WTC11 (cell line): ENCODE results near the gene ZNF787. TPM values are rescaled to one million over a fixed set of nuclear protein-coding genes. Genes with fewer than 3 reads are reported as not detected.

Source experiments
- ATAC-seq: fragments of 200-7000 bp; cut with Tn5 transposase; 2 replicates; pipeline ENCODE4 v1.10.0; 2021; ENCODE audit warnings: mild to moderate bottlenecking, moderate library complexity
- CTCF ChIA-PET: fragments of 300-600 bp; sonication (Branson Sonifier 250); formaldehyde crosslinking; loops from one replicate; lab custom pipeline; 2021; ENCODE audit warnings: antibody characterized with exemption; lab: Charles Lee
- POLR2A ChIA-PET: fragments of 350-600 bp; sonication (Branson Sonifier 250); formaldehyde crosslinking; loops from one replicate; lab custom pipeline; 2021; ENCODE audit warnings: antibody characterized with exemption; lab: Charles Lee
- DNase-seq: peaks from one replicate; pipeline ENCODE4 v3.0.0; 2021; ENCODE audit warnings: low spot score
- H3K27ac Mint-ChIP-seq: 2 replicates; pipeline ENCODE4 v1.8.0; 2021; ENCODE audit warnings: mixed read lengths
- H3K27me3 Mint-ChIP-seq: 2 replicates; pipeline ENCODE4 v1.8.0; 2021; ENCODE audit warnings: low read depth, mild to moderate bottlenecking, moderate library complexity, mixed read lengths
- H3K36me3 Mint-ChIP-seq: 2 replicates; pipeline ENCODE4 v1.8.0; 2021; ENCODE audit warnings: mixed read lengths
- H3K4me1 Mint-ChIP-seq: 2 replicates; pipeline ENCODE4 v1.8.0; 2022; ENCODE audit warnings: mixed read lengths
- H3K4me3 Mint-ChIP-seq: 2 replicates; pipeline ENCODE4 v1.8.0; 2021; ENCODE audit warnings: mild to moderate bottlenecking, moderate library complexity, mixed read lengths
- H3K9me3 Mint-ChIP-seq: 2 replicates; pipeline ENCODE4 v1.8.0; 2021; ENCODE audit warnings: mixed read lengths
- CTCF ChIP-seq: fragments of 200-600 bp; IDR thresholded peaks from 2 replicates; pipeline ENCODE4 v1.8.0; 2022; ENCODE audit warnings: antibody characterized with exemption
- ELF4 ChIP-seq: sonication (generic); formaldehyde crosslinking; IDR thresholded peaks from 2 replicates; pipeline ENCODE4 v1.8.1; 2022; ENCODE audit warnings: low read depth, mild to moderate bottlenecking, moderate library complexity, missing genetic modification reagents
- ERG ChIP-seq: fragments of 250-450 bp; sonication (Bioruptor Pico); IDR thresholded peaks from 2 replicates; pipeline ENCODE4 v1.8.0; 2021; ENCODE audit warnings: mild to moderate bottlenecking
- FOXK1 ChIP-seq: sonication (generic); formaldehyde crosslinking; IDR thresholded peaks from 2 replicates; pipeline ENCODE4 v1.8.0; 2022; ENCODE audit warnings: mild to moderate bottlenecking, moderate library complexity, missing genetic modification reagents
- FOXP4 ChIP-seq: sonication (generic); formaldehyde crosslinking; IDR thresholded peaks from 2 replicates; pipeline ENCODE4 v1.8.0; 2022; ENCODE audit warnings: mild to moderate bottlenecking, missing genetic modification reagents
- GTF2I ChIP-seq: fragments of 250-450 bp; sonication (Bioruptor Pico); conservative IDR thresholded peaks from 2 replicates; pipeline ENCODE4 v1.4.0; 2021; ENCODE audit warnings: mild to moderate bottlenecking
- HMGA2 ChIP-seq: fragments of 250-450 bp; sonication (Bioruptor Pico); IDR thresholded peaks from 2 replicates; pipeline ENCODE4 v1.4.0; 2021; ENCODE audit warnings: mild to moderate bottlenecking, moderate library complexity
- HMGXB4 ChIP-seq: sonication (generic); formaldehyde crosslinking; IDR thresholded peaks from 2 replicates; pipeline ENCODE4 v1.8.1; 2023; ENCODE audit warnings: mild to moderate bottlenecking, moderate library complexity, missing genetic modification reagents
- MAX ChIP-seq: sonication (generic); formaldehyde crosslinking; IDR thresholded peaks from 2 replicates; pipeline ENCODE4 v1.8.0; 2022; ENCODE audit warnings: mild to moderate bottlenecking, missing genetic modification reagents
- NFATC4 ChIP-seq: fragments of 250-450 bp; sonication (Bioruptor Pico); IDR thresholded peaks from 2 replicates; pipeline ENCODE4 v1.9.0; 2021; ENCODE audit warnings: mild to moderate bottlenecking
- NR2C2 ChIP-seq: sonication (generic); formaldehyde crosslinking; IDR thresholded peaks from 2 replicates; pipeline ENCODE4 v1.8.0; 2022; ENCODE audit warnings: mild to moderate bottlenecking, missing genetic modification reagents
- SP1 ChIP-seq: sonication (generic); formaldehyde crosslinking; conservative IDR thresholded peaks from 2 replicates; pipeline ENCODE4 v1.8.1; 2022; ENCODE audit warnings: missing genetic modification reagents
- TCF7 ChIP-seq: sonication (generic); formaldehyde crosslinking; IDR thresholded peaks from 2 replicates; pipeline ENCODE4 v1.8.0; 2022; ENCODE audit warnings: mild to moderate bottlenecking, low read depth, missing genetic modification reagents, moderate library complexity
- TP53 ChIP-seq: sonication (generic); formaldehyde crosslinking; IDR thresholded peaks from 2 replicates; pipeline ENCODE4 v1.8.1; 2023; ENCODE audit warnings: mild to moderate bottlenecking, missing genetic modification reagents
- ZNF138 ChIP-seq: sonication (generic); formaldehyde crosslinking; conservative IDR thresholded peaks from 2 replicates; pipeline ENCODE4 v1.8.1; 2022; ENCODE audit warnings: mild to moderate bottlenecking, moderate library complexity, missing genetic modification reagents
- ZSCAN18 ChIP-seq: fragments of 250-450 bp; sonication (Bioruptor Pico); IDR thresholded peaks from 2 replicates; pipeline ENCODE4 v2.1.2; 2022; ENCODE audit warnings: mild to moderate bottlenecking, moderate library complexity
- total RNA-seq: library from RNA; stranded (reverse); gene quantifications from 3 replicates; pipeline ENCODE4 v1.2.3, GENCODE V29; 2021

ZNF787 gene
- total RNA-seq, 1 experiment from 2014 or later = 62.9 TPM

- Mint-ChIP-seq H3K27ac (peak overlapping the region; percentile 91), H3K36me3 (peaks cover 11% of the 10 kb centered on the region), H3K27me3 (no peaks in the 10 kb centered on the region), H3K9me3 (no peaks in the 10 kb centered on the region), H3K4me1 (peaks cover 42% of the 10 kb centered on the region), H3K4me3 (0 out of 2 replicates have a peak overlapping the region, but pooled peaks have one; percentile 12)
- peak; percentile 87 for DNase-seq
- POLR2A ChIA-PET = interaction anchor here (1.0 kb wide), 1 partner anchor 20 kb away, joined by 5 read pairs; no protein-coding TSS in a partner anchor
- peak; percentile 86 for ATAC-seq
- TF ChIP-seq MAX (CRISPR knock-in tag) = 0 out of 2 replicates have a peak, but pooled peaks have one; percentile 39
- TF ChIP-seq FOXK1 (CRISPR knock-in tag) = 0 out of 2 replicates have a peak, but pooled peaks have one; percentile 21
- TF ChIP-seq HMGA2 (CRISPR knock-in tag) = peak; percentile 81
- TF ChIP-seq CTCF = peak; percentile 60
- TF ChIP-seq ELF4 (CRISPR knock-in tag) = no peak
- no peak for TF ChIP-seq ERG (CRISPR knock-in tag)
- CTCF ChIA-PET = interaction anchor here (0.5 to 1.9 kb wide), 30 partner anchors 9 to 451 kb away, joined by 3 to 17 read pairs (median 5); partner anchors contain the start of genes GALP, ZNF444 and ZNF787
Observed at GRCh38 chr19:56105090-56105701, 15.9 kb downstream of the ZNF787 start.

- no peak overlapping the region for H3K4me3 Mint-ChIP-seq
- peak overlapping the region; percentile 60 for H3K27ac Mint-ChIP-seq
- CTCF ChIA-PET = interaction anchor here (0.6 to 1.9 kb wide), 21 partner anchors 9 to 264 kb away, joined by 3 to 17 read pairs (median 7); partner anchors contain the start of genes ZNF444 and ZNF787
- no peak for ATAC-seq
- TF ChIP-seq TCF7 (CRISPR knock-in tag) = no peak
- TF ChIP-seq SP1 (CRISPR knock-in tag) = no peak
- no peak for TF ChIP-seq FOXP4
- TF ChIP-seq ZNF138 = no peak
- TF ChIP-seq HMGXB4 = no peak
- TF ChIP-seq ZSCAN18 (CRISPR knock-in tag) = no peak
- TF ChIP-seq TP53 (CRISPR knock-in tag) = no peak
- no peak for TF ChIP-seq GTF2I
- TF ChIP-seq NFATC4 (CRISPR knock-in tag) = no peak
- no peak for TF ChIP-seq NR2C2 (CRISPR knock-in tag)
- no peak for TF ChIP-seq FOXK1 (CRISPR knock-in tag)
- TF ChIP-seq, all 79 proteins: peak for 0
- no peak for DNase-seq
- no peaks in the 10 kb centered on the region for H3K9me3 Mint-ChIP-seq
- peaks cover 15% of the 10 kb centered on the region for H3K36me3 Mint-ChIP-seq
- POLR2A ChIA-PET = interaction anchor here (1.0 kb wide), 1 partner anchor 19 kb away, joined by 5 read pairs; no protein-coding TSS in a partner anchor
- H3K4me1 Mint-ChIP-seq = peaks cover 36% of the 10 kb centered on the region
- H3K27me3 Mint-ChIP-seq = no peaks in the 10 kb centered on the region
Observed at GRCh38 chr19:56104423-56104822, 16.7 kb downstream of the ZNF787 start.
